NCI-H345 treated with DMSO at 0.1 percent for 48 hours (cell line): ENCODE data around the gene ATXN7L2.

Source experiments
- DNase-seq: peaks from one replicate; lab custom pipeline; 2025; ENCODE audit not compliant: unreplicated experiment; lab: John Stamatoyannopoulos, UW

The ATXN7L2 gene

GRCh38 chr1:109474697-109475096 lies 9.0 kb upstream of the ATXN7L2 start:
- no peak for DNase-seq

- no peak for DNase-seq
Measured at GRCh38 chr1:109475261-109475660, 8.4 kb upstream of the ATXN7L2 start.

GRCh38 chr1:109476825-109477224 lies 6.9 kb upstream of the ATXN7L2 start:
- no peak for DNase-seq

- no peak for DNase-seq
Measured at GRCh38 chr1:109477821-109478220, 5.9 kb upstream of the ATXN7L2 start.

DNA sequence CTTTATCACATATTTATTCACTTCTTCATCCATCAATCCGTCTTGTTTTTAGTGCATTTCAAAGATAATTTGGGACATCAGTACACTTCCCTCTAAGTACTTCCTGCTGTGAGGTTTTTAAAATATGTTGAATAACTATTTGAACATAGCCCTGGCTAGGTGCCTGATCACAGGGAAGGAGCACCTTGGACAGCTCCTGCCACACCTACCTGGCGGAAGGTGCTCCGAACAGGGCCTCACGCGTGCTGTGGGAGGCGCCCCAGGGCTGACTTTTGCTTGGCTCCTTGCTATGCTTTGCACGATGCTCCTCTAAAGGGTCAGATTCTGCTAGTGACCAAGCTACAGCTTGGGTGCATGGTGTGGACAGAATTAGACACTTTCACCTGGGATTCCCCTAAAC lies 4.9 kb upstream of the ATXN7L2 start:
- no peak for DNase-seq

DNA sequence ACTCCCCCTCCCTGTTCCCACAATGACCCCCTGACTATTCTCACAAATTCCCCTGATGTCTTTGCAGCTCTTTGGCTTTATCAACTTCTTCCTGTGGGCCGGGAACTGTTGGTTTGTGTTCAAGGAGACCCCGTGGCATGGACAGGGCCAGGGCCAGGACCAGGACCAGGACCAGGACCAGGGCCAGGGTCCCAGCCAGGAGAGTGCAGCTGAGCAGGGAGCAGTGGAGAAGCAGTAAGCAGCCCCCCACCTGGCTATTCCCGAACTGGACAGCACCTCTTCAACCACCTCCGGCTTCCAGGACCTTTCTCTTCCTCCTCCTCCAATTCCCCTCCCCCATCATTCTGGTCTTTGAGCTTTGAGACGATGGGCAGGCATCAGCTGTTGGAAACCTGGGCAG lies 4.4 kb upstream of the ATXN7L2 start:
- DNase-seq: no peak

DNA sequence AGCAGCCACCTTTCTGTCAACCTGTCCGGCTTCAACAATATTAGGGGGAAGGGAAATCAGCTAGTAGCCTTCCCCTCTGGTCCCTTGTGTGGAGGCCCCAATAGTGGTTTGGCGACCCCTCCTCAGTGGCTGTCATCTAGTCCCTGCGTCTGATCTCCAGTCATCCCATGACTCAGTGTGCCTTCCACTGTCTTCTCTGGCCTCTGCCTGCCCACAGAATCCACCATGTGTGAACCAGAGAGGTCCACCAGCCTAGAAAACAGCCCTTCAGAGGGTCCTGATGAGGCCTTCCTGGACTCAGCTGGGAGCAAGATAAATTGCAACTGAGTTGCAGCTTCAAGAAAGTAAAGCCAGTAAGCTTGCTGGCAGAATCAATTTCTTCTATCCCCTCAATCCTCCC lies 3.8 kb upstream of the ATXN7L2 start:
- DNase-seq: no peak

GRCh38 chr1:109481646-109482045 lies 2.1 kb upstream of the ATXN7L2 start:
- DNase-seq: no peak

DNA sequence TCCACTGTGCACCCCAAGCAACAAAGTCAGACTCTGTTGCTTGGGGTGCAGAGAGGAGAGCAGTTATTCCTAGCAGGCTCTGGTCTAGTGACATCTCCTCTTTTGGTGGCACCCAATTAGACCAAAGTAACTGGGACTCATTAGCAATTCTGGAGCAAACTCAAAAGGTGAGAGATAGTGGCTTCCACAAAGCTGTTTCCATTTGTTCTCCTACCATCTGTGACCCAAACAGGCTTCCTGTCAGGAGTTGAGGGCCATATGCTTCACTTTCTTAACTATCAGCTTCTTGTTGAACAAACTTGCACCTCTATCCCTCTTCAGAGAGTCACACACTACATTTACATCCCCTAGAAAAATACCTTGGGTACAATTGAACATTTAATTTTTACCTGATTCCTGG lies 1.5 kb upstream of the ATXN7L2 start:
- DNase-seq: no peak

GRCh38 chr1:109482791-109483671 lies 674 bp upstream of the ATXN7L2 start:
- DNase-seq: no peak

DNA sequence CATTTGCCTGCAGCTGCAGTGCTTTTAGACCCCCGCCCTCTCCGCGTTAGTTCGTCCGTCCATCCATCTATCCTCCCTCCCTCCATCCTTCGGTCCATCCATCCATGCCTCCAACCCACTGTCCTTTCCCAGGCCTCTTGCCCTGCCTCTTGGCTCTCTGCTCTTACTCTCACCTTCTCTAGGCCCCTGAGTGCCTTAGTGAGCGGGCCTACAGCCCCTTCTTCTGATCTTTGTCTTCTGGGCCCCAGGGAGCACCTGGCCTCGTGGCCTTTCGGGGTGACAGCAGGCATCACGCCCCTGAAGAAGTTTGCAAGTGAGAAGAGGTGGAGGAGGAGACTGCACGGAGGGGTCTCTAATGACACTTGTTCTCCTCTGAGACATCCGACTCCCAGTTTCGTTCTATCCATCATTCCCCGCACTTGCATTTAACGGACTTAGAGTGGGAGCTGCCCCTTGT lies 842 bp downstream of the ATXN7L2 start:
- DNase-seq: no peak

GRCh38 chr1:109485001-109485400 lies 1.3 kb downstream of the ATXN7L2 start:
- no peak for DNase-seq

DNA sequence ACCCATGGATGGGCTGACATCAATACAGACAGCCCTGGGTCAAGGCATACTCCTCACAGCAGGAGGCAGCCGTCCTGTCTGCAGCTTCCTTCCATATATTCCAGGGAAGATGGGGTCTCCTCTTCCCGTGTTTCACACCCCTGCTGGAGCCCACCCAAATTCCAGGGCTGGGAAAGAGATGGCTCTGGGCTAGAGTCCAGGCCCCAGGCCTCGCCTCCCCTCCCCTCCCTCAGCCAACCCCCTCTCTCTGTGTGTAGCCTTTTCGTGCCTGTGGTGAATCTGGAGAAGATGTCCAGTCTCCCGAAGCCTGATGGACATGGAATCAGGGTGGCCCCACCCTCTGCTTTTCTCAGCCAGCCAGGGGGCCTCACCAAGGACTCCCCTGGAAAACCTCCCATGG lies 3.6 kb downstream of the ATXN7L2 start:
- no peak for DNase-seq

- DNase-seq: no peak
Measured at GRCh38 chr1:109488201-109488600, 4.5 kb downstream of the ATXN7L2 start.

DNA sequence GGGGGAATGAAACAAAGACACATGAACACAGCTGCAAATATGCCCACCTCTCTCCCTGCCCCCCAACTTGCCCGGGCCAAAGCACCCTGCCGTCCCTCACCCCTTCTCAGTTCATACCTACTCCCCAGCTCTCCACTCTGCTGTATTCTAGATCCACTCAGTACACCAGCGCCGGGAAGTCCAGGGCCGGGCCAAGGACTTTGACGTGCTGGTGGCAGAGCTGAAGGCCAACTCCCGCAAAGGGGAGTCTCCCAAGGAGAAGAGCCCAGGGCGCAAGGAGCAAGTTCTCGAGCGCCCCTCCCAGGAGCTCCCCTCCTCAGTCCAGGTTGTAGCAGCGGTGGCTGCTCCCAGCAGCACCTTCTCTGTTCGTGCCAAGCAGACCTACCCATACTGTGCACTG lies 5.0 kb downstream of the ATXN7L2 start:
- no peak for DNase-seq

DNA sequence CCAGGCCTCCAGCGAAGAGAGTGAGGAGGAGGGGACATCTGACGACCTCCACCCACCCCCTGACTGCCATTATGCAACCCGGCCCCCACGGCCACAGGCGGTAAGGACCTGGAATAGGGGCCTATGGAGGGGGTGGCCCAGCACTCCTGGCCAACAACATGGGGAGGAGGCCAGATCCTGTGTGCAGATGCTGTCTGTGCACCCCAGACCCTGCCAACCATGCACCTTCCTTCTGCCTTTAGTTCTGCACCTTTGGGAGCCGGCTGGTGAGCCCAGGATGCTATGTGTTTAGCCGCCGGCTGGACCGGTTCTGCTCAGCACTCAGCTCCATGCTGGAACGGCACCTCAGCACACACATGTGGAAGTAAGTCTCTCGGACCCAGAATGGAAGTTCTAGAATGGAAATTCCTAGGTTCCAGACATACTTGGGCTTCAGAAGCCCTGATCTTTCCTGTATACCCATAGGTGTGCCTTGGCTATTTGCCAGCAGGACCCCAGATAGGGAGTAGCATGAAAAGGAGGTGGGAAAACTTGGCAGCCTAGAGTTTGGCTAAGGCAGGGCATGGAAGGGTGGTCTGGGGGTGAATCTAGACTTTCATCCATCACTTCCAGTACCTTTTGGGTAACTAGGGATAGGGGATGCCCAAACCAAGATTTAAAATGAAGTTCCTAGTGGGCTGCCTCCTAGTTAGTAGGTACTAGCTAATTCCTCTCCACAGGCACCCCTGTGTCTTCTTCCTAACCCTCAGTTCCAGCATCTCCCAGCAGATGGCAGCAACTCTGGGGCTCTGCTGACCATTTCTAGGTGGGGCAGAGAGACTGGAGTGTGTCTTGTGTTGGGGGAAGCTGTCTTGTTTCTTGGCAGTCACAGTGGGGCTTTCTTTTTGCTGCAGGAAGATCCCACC lies 6.6 kb downstream of the ATXN7L2 start:
- peak; percentile 25 for DNase-seq

DNA sequence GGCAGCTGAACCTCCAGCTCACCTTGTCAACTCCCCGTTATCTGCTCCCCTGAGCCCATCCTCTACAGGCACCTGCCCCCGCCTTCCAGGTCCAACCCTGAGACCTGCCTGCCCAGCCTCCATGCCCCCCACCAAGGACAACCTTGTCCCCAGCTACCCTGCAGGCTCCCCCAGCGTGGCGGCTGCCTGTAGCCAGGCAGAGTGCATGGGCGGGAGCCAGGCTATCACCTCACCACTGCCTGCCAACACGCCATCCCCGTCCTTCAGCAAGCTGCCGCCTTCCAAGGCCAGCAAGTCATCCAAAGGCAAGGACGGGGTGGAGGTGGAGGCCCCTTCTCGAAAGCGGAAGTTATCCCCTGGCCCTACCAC lies 7.2 kb downstream of the ATXN7L2 start:
- DNase-seq: no peak

DNA sequence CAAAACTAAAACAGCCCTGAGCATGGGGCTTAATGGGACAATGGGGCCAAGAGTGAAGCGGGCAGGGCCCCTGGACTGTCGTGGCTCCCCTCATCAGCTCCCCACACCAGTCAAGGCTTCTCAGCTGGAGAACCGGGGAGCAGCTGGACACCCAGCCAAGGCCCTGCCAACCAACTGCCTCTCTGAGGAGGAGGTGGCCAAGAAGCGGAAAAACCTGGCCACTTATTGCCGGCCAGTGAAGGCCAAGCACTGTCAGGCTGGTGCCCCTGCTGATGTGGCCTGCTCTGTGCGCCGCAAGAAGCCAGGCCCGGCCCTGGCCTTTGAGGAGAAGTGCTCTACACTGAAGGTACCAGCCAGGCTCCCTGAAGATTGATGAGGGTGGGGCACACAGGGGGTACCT lies 7.7 kb downstream of the ATXN7L2 start:
- no peak for DNase-seq

DNA sequence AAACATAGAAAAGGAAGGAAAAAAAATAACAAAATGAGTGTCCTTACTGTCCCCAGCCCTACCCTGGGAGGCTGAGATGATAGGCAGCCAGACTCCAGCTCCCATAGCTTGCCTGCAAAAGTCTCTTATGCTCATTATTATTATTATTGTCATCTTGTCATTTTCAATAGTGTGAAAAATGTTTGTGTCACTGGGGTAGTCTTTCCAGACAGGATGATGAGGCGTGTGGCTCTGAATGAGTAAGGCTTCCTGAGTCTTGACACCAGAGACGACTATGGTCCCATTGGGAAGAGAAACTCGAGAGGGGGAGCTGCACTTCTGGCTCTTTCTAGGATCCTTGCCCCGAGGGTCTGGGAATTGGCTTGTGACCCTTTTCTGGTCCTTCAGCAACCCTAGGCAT lies 9.1 kb downstream of the ATXN7L2 start:
- no peak for DNase-seq

DNA sequence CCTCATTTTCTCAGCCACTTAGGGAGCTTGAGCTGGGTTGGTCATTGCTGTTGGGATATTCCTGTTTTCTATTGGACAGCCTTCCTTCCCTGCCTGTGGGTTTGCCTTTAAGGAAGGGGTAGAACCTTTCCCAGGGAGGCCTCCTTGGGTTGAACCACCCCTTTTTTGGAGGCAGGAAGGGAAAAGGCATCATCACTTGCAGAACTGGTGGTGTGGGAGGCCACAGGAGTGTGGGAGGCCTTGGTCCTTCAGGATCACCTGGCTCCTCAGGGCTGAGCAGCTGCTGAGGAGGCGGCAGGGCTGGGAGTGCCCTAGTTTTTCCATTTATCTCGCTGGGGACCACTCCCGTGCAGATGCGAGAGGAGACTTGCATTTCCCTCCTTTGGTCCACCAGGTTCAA lies 9.5 kb downstream of the ATXN7L2 start:
- no peak for DNase-seq

- DNase-seq: peak; percentile 62
Measured at GRCh38 chr1:109493805-109494539, 10.3 kb downstream of the ATXN7L2 start, which contains the start of gene CYB561D1. Gene CYB561D1, plus strand, starts transcription at chr1:109494094. Its CDS starts 46 bp downstream, at chr1:109494140.
